DMS 273 (cell line): Measurements from ENCODE around the gene ELAVL3.
"Not testable (repeated sequence)": the region's sequence is repeated elsewhere in the genome, so short reads cannot be mapped to it uniquely, and the experiment has no call there.

ENCODE experiments used
- DNase-seq: peaks from one replicate; lab custom pipeline; 2025; ENCODE audit not compliant: unreplicated experiment; lab: John Stamatoyannopoulos, UW

The ELAVL3 gene

DNA sequence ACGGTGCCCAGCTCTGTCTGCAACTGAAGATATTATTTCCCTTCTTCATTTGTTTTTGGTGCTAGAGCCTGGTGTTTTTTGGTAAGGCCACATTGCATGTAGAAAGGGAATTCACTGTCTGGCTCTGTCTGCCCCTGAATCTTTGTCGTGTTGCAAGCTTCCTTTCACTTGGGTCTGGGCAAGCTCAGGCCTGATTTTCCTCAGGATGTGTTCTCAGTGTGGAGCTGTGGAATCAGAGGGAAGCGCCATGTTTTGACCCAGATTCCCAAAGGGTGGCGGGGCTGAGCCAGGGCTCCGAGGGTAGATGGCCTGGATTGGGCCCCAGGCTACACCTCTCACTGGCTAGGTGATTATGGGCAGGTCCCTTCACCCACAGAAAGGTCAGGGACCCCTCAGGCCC, 36.8 kb downstream of the ELAVL3 start:
- no peak for DNase-seq

DNA sequence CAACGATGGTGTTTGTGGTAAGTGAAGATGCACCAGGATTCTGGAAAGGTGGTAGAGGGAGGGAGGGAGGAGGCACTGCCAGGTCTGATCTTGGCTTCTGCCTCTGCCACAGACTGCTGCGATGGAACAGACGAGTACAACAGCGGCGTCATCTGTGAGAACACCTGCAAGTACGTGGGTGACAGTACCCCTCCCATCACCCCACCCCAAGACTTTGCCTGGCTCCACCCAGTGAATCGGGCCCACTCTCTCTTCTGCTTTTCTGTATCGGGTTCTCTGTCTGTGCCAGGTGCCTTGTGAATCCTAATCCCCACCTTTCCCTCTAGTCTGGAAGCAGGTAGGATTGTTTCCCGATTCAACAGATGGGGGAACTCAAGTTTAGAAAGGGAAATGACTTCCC, 42.9 kb downstream of the ELAVL3 start:
- no peak for DNase-seq

DNA sequence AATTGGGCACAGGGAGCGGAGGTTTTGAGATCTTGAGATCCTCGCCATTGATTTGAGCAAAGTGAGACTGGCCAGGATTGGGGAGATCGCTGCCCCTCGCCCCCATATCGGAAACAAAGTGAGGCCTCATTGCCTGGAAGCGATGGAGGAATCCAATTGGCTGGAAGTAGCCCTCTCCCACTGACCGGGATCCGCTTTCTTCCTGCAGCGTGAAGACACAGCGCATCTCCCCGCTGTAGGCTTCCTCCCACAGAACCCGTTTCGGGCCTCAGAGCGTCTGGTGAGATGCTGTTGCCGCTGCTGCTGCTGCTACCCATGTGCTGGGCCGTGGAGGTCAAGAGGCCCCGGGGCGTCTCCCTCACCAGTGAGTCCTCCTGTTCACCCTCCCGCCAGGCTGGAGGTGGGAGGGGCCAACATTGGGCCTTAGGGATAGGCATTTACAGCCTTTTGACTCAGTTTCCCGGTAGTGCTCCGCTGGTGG, 45.0 kb downstream of the ELAVL3 start:
- peak; percentile 73 for DNase-seq

DNA sequence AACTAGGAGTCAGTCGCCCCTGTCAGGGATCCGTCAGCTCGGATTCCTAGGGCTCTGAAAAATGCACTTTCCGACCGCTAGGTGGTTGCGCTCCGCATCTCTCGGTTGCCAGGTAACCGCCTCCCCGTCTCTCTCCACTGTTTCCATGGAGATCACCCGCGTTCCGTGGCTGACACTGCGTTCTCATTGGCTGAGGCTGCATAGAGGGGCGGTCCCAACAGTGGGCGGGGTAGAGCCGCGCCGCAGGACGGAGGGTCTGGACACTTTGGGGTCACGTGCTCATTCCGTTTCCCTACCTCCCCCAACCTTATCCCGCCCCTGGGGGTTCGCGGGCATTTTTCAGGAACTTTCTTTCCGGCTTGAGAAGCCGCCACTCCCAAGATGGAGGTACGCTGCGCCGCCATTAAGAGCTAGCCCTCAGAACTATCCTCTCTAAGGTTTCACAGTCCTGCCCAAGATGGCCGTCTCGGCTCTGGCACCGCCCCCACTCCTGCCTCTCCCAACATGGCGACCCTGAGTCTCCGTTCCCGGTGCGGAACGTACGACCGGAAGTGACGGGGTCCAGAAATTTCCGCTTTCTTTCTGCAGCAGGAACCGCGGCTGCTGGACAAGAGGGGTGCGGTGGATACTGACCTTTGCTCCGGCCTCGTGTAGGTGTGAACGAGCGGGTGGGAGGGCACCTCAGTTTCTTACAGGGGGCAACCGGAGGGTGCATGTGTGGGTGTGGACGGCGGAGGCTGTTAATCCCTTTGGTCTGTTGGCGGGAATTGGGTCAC, 45.6 kb downstream of the ELAVL3 start, which contains the start of the genes ODAD3 and PRKCSH:
Gene ODAD3, minus strand, starts transcription at position 65 of the 776 bp plus-strand sequence. CDS start 105 bp downstream, outside the sequence.
Gene PRKCSH, plus strand, starts transcription at position 579 of the 776 bp plus-strand sequence. CDS start 483 bp downstream, outside the sequence.
- DNase-seq: peak; percentile 100

DNA sequence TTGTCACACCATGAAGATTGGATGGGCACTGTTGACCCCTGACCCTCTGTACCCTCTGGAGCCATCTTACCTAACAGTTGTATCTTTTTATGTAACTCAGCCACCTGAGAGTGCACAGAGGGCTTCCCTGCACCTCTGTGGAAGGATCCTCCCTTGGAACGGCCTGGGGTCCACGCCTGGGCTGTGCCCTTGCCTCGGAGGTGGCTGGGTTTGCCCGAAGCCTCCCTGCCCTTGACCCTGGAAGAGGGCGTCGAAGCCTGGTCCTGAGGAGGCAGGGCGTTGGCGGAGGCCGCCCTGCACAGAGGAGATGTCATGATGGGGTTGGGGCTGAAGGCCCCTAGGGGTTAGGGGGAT, 46.2 kb downstream of the ELAVL3 start:
- DNase-seq: no peak

DNA sequence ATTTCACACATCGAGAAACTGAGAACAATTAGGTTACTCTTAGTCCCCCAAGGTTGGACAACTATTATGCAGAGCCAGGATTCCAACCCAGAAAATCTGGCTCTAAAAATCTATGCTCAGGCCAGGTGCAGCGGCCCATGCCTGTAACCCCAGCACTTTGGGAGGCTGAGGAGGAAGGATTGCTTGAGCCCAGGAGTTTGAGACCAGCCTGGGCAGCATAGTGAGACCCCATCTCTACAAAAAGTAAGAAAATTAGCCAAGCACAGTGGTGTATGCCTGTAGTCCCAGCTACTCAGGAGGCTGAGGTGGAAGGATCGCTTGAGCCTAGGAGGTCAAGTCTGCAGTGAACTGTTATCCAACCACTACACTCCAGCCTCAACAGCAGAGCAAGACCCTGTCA, 47.3 kb downstream of the ELAVL3 start:
- not testable (repeated sequence) for DNase-seq

DNA sequence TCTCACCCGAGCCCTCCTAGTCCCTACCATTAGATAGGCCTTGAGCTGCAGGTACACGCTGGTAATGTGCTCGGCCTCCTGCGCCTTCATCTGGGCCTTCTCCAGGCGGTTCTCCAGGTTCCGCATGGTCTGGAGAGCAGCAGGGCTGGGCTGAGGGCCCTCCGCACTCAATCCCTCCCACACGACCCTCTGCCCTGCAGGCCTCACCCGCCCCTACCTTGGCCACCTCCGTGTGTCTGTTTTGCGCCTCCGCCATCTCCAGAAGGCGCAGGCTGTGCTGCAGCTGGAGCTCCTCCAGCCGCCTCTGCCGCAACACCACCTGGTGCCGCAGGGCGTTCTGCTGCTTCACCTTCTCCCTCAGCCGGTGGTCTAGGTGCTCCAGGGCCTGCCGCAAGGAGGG, 54.2 kb downstream of the ELAVL3 start:
- DNase-seq: no peak

DNA sequence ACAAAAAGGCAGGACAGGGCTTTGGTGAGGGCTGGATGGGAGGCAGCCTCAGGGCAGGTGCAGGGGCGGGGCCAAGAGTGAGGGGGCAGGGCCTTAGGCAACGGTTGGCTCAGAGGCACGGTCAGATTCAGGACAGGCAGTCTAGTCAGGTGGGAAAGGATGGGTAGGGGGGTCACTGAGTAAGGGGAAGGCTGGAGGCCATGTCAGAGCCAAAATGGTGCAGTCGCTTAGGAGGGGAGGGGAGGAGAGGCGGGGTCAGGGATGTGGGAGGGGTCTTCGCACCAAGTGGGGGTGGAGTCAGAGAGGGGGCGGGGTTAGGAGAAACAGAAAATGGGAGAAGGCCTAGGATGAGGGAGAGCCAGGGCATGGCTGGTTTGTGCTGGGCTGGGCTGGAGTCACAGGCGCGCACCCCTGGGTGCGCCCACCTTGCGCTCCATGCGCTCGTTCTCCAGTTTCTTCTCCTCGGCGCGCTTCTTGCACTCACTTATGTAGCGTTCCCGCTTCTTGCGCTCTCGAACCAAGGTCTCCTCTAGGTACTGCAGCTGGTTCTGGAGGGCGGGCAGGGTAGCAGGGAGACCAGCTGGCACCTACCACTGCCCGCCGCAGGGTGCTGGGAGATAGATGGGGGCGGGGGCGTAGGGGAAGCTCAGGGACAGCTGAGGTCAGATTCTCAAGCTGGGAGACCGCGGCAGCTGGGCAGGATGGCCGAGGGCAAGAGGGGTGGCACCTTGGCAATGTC, 55.0 kb downstream of the ELAVL3 start:
- DNase-seq: peak; percentile 28

DNA sequence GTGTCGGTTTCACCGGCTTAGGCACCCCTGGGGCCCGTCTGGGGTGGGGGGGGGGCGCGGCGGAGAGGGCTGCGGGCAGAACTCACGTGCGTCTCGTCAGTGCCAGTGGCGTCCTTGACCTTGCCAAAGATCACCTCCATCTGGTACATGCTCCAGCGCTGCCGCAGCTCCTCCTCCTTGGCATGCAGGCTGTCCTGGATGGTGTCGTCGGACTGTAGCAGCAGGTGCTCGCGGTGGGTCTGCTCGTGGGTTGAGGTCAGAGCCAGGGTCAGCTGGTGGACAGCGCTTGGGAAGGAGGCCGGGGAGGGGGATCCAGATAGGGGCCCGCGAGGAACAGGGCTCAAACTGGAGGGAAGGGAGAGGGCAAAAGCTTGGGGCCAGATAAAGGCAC, 57.1 kb downstream of the ELAVL3 start:
- DNase-seq: peak; percentile 54

DNA sequence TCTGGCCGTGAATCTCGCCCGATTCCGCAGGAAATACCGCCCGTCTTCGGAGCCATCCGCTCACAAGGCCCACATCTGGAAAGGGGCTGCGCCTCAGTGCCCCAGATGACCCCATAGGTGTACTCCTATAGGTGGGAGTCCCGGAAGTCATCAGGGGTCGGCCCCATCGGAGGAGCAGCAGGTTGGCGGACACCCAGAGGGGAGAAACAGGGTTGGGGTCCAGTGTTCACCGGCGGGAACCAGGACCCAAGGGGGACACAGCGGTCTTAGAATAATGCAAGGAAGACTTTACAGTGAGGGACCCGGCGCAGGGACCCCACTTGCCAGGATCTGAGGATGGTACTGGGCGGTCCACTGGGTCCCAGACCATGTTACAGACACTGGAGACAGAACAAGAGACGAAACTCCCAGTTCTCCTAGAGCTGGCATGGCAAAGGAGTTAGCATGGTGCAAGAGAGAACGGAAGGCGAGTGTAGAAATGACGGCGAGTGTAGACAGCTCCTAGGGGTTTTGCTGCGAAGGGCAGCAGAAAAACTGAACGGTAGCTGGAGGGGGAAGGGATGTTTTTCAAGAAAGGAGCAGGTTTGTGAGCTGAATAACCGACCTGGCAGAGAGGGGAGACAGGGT, 57.6 kb downstream of the ELAVL3 start:
- peak; percentile 54 for DNase-seq

DNA sequence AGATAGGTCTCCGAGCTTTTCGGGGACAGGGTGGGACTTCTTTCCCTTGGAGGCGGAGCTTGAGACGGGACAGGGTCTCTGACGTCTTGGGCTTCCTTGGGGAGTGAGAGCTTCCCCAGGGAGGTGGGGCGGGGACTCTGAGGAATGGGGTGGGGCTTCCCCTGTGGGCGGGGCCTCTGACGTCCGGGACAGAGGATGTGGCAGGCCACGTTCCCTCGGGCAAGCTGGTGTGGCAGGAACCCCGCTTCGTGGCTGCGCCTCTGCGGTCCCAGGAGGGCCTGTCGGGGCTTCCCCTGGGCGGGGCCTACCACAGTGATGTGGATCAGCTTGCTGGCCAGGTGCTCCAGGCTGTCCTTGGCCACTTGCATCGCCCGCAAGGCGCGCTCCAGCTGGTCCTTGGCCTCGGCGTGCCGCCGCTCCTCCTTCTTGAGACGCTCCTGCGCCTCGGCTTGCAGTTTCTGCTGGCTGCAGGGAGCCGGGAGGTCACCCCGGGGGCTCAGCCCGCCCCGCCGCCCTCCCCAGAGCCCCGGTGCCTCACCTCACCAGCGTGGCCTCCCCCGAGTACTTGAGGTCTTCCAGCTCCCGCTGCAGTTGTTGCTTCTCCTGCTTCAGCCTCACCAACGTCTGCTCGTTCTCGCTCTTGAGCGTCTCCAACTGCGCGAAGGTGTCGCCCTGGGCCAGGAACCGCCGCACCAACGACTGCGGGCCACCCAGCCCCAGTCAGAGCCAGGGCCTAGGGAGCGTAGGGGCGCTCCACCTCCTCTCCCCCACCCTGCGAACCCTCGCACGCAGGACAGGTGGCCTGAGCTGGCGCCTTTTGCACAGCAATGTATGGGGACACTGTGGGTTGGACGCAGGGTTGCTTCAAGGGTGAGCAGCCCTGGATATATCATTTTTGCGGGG, 58.4 kb downstream of the ELAVL3 start:
- DNase-seq: peak; percentile 61

DNA sequence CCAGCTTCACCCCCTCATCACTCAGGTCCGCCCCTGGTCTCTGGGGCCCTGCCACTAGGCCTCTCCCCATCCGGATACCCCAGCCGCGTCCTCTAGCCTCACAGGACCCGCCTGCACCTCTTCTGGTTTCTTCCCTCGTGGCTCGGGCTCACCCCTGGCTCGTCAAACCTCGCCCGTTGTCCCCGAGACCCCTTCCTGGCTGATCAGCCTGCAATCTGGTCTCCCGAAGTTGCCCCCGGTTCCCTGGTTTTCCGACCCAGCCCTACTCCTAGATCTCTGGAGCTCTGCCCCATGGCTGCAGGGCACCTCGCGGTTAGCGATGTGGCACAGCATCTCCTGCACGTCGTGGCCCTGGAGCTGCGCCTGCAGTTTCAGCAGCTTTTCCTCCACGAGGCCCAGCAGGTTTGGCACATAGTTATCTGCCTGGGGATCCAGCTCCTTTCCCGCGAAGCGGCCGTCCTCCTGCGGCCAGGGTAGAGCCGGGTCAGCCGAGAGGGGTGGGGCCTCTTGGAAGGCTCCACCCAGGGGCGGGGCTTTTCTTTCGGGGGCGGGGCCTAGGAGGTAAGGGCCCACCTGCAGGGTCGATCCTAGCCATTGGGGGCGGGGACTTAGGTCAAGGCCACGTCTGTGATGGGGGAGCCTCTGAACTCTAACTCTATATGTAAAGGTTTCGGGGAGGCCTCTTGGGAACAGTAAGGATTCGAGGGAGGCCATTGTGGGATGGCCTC, 59.3 kb downstream of the ELAVL3 start:
- peak; percentile 58 for DNase-seq

DNA sequence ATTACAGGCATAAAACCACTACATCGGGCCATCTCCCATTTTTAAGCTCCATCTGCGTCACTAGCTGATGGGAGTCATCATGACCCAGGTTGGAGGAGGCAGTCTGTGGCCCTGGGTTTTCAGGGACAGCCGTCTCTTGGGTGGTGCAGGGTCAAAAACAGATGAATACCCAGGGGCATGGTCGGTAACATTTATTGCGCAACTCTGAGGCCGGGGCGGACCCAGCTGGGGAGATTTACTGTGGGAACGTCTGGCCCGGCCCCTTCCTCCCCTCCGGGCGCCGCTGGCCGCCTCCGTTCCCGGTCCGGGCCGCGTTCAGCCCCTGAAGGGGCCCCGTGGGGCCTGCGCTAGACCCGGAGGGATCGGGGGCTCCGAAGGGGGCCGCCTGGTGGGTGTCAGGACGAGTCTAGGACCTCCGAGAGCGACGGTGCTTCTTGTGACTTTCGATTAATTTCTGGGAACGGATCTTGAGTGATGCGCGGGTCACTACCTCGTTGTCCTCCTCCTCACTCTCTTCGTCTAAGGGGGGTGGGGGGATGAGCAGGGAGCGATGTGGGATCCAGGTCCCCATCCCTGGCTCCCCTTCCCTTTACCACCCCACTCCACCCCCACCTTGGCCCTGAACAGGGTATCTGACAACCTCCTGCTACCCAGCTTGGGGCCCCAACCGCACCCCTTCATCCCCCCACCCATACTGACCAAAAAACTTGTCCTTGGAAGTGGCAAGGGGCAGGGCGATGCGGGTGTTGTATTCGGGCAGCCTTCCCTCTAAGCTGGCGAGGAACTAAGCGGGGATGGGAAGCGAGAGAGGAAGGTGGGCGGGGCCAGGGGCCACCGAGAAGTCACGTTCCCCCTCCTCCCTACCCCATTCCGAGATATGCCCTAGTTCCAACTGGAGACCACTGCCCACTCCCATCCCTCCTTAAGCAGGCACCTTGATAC, 60.1 kb downstream of the ELAVL3 start:
- peak; percentile 39 for DNase-seq

DNA sequence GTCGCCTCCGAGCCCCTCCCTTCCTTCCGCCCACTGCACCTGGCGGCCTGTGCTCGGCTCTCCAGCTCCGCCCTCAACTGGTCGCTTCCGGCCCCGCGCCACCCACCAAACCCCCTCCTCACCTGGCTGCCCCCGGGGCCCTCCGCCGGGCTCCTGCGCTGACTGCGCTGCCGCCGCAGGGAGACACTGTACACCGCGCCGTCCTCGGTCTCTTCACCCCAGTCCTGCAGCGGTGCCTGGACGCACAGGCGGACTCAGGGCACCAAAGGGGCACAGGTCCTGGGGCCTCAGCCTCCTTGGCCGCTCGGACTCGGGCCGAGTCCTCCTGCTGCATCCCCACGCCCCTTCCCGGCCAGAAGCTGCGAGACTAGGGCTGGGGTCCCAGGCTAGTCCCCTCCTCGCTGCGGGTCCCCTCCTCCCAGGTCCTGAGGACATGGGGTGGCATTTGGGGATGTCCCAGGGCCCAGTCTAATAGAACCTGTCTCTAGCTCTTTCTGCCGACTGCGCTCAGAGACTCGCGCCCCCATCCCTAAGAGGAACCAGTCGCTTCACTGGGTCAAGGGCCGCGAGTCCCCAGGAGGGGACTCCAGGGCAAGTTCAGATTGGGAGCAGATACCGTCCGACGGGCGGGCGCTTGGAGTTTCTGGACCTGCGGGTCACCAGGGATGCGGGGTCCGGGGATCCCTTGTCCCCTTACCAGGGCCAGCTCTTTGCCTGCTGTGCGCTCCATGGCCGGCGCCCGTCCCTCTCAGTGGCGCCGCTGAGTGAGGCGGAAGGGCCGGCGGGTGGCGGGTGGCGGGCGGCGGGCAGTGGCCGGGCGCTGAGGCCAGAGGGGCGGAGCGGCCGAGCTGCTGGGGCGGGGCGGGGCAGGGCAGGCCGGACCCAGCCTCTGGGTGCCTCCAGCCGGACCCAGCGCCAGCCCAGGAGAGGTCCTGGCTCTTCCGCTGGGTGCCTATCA, 62.0 kb downstream of the ELAVL3 start, which contains the start of gene RGL3:
Gene RGL3, minus strand, starts transcription at position 766 of the 958 bp plus-strand sequence. Its CDS starts 36 bp downstream, at position 730.
- peak; percentile 24 for DNase-seq

DNA sequence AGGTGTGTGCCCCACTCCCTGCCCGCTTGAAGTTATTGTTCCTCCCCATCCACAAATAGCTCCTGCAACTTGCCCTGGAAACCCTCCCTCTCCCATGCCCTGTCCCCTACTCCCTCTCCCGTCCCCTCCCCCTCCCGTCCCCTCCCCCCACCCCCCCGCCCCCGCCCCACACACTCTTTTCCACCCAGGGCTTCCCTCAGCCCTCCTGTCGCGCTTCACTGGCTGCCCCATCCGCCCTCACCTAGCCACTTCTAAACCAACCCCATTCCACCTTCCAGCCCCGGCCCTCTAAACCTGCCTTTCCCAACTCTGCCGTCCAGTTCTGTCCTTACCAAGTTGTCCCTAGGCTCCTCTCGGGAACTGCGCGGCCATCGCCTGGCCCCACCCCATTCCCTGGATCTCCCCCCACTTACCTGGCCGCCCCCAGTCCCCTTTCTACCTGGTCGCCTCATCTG, 62.7 kb downstream of the ELAVL3 start:
- no peak for DNase-seq

DNA sequence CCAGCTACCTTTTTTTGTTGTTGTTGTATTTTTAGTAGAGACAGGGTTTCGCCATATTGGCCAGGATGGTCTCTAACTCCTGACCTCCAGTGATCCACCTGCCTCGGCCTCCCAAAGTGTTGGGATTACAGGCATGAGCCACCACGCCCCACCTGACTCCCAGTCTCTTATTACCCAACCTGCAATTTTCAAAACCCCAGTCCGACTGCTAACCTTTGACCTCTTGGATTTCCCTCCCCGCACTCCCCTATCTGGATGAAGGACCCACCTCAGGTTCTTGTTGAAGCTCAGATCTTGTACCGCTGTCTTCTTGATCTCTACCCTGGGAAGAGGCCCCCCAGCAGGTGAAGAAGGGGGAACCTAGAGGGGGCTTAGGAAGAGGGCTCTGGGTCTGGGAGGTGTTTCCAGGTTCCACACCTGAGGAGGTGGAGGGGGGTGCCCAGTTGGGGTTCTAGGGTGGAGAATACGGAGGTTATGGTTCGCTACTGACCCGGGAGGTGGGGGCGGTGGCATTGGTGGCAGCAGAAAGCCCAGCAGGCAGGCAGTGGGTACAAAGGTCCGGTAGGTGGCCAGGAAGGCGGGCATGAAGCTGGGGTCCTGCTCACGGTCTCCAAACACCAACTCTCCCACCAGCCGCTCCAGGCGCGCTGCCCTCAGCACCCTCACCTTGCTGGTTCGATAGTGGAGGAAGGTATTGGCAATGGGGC, 64.3 kb downstream of the ELAVL3 start:
- no peak for DNase-seq

DNA sequence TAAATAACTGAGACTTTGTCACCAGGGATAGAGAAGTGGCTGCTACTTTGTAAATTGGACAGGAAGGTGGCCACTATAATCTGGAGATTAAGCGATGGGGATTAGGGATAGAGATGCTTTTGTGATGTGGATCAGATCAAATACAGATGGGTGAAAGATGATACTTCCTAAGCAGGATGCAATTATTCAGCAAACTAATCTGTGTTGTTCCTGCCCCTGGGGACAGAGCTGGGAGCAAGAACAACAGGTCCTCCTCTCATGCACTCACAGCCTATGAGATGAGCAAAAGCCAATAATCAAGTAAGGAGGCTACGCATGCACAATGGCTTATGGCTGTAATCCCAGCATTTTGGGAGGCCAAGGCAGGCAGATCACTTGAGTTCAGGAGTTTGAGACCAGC, 66.3 kb downstream of the ELAVL3 start:
- peak; percentile 59 for DNase-seq
